WTC11 (cell line): ENCODE results near the gene C1QTNF4. TPM values are rescaled to one million over a fixed set of nuclear protein-coding genes. Genes with fewer than 3 reads are reported as not detected.
A peak's percentile ranks its signal among the peaks of the same experiment; 100 is the strongest.

Experiments used
- ATAC-seq: fragments of 200-7000 bp; cut with Tn5 transposase; 2 replicates; pipeline ENCODE4 v1.10.0; 2021; ENCODE audit warnings: mild to moderate bottlenecking, moderate library complexity
- CTCF ChIA-PET: fragments of 300-600 bp; sonication (Branson Sonifier 250); formaldehyde crosslinking; loops from one replicate; lab custom pipeline; 2021; ENCODE audit warnings: antibody characterized with exemption; lab: Charles Lee
- POLR2A ChIA-PET: fragments of 350-600 bp; sonication (Branson Sonifier 250); formaldehyde crosslinking; loops from one replicate; lab custom pipeline; 2021; ENCODE audit warnings: antibody characterized with exemption; lab: Charles Lee
- DNase-seq: peaks from one replicate; pipeline ENCODE4 v3.0.0; 2021; ENCODE audit warnings: low spot score
- H3K27ac Mint-ChIP-seq: 2 replicates; pipeline ENCODE4 v1.8.0; 2021; ENCODE audit warnings: mixed read lengths
- H3K27me3 Mint-ChIP-seq: 2 replicates; pipeline ENCODE4 v1.8.0; 2021; ENCODE audit warnings: low read depth, mild to moderate bottlenecking, moderate library complexity, mixed read lengths
- H3K36me3 Mint-ChIP-seq: 2 replicates; pipeline ENCODE4 v1.8.0; 2021; ENCODE audit warnings: mixed read lengths
- H3K4me1 Mint-ChIP-seq: 2 replicates; pipeline ENCODE4 v1.8.0; 2022; ENCODE audit warnings: mixed read lengths
- H3K4me3 Mint-ChIP-seq: 2 replicates; pipeline ENCODE4 v1.8.0; 2021; ENCODE audit warnings: mild to moderate bottlenecking, moderate library complexity, mixed read lengths
- H3K9me3 Mint-ChIP-seq: 2 replicates; pipeline ENCODE4 v1.8.0; 2021; ENCODE audit warnings: mixed read lengths
- AR ChIP-seq: fragments of 250-450 bp; sonication (Bioruptor Pico); IDR thresholded peaks from 2 replicates; pipeline ENCODE4 v1.9.0; 2021; ENCODE audit warnings: mild to moderate bottlenecking
- CBFB ChIP-seq: sonication (generic); formaldehyde crosslinking; IDR thresholded peaks from 2 replicates; pipeline ENCODE4 v1.8.1; 2022; ENCODE audit warnings: mild to moderate bottlenecking, low read depth, missing genetic modification reagents
- CREM ChIP-seq: sonication (generic); formaldehyde crosslinking; IDR thresholded peaks from 2 replicates; pipeline ENCODE4 v1.8.1; 2022; ENCODE audit warnings: mild to moderate bottlenecking, missing genetic modification reagents, moderate library complexity
- CTCF ChIP-seq: fragments of 200-600 bp; IDR thresholded peaks from 2 replicates; pipeline ENCODE4 v1.8.0; 2022; ENCODE audit warnings: antibody characterized with exemption
- E2F4 ChIP-seq: sonication (generic); formaldehyde crosslinking; IDR thresholded peaks from 2 replicates; pipeline ENCODE4 v1.8.1; 2022; ENCODE audit warnings: low read depth, mild to moderate bottlenecking, moderate library complexity, missing genetic modification reagents, borderline replicate concordance
- ETV6 ChIP-seq: sonication (generic); formaldehyde crosslinking; IDR thresholded peaks from 2 replicates; pipeline ENCODE4 v1.8.1; 2022; ENCODE audit warnings: mild to moderate bottlenecking, missing genetic modification reagents
- HMGXB4 ChIP-seq: sonication (generic); formaldehyde crosslinking; IDR thresholded peaks from 2 replicates; pipeline ENCODE4 v1.8.1; 2023; ENCODE audit warnings: mild to moderate bottlenecking, moderate library complexity, missing genetic modification reagents
- IRF2 ChIP-seq: sonication (generic); formaldehyde crosslinking; IDR thresholded peaks from 2 replicates; pipeline ENCODE4 v1.8.0; 2022; ENCODE audit warnings: low read depth, missing genetic modification reagents, borderline replicate concordance
- JAZF1 ChIP-seq: fragments of 250-450 bp; sonication (Bioruptor Pico); IDR thresholded peaks from 2 replicates; pipeline ENCODE4 v1.9.0; 2021; ENCODE audit warnings: moderate library complexity, mild to moderate bottlenecking, inconsistent platforms
- MAX ChIP-seq: sonication (generic); formaldehyde crosslinking; IDR thresholded peaks from 2 replicates; pipeline ENCODE4 v1.8.0; 2022; ENCODE audit warnings: mild to moderate bottlenecking, missing genetic modification reagents
- MXD4 ChIP-seq: fragments of 250-450 bp; sonication (Bioruptor Pico); IDR thresholded peaks from 2 replicates; pipeline ENCODE4 v1.8.0; 2021; ENCODE audit warnings: mild to moderate bottlenecking, moderate library complexity, borderline replicate concordance
- NR2C2 ChIP-seq: sonication (generic); formaldehyde crosslinking; IDR thresholded peaks from 2 replicates; pipeline ENCODE4 v1.8.0; 2022; ENCODE audit warnings: mild to moderate bottlenecking, missing genetic modification reagents
- NR3C1 ChIP-seq: sonication (generic); formaldehyde crosslinking; conservative IDR thresholded peaks from 2 replicates; pipeline ENCODE4 v1.8.1; 2023; ENCODE audit warnings: low read depth, mild to moderate bottlenecking, missing genetic modification reagents
- PREB ChIP-seq: sonication (generic); formaldehyde crosslinking; IDR thresholded peaks from 2 replicates; pipeline ENCODE4 v1.8.1; 2022; ENCODE audit warnings: mild to moderate bottlenecking, missing genetic modification reagents, moderate library complexity, borderline replicate concordance
- PRRX2 ChIP-seq: fragments of 250-450 bp; sonication (Bioruptor Pico); IDR thresholded peaks from 2 replicates; pipeline ENCODE4 v1.8.0; 2021; ENCODE audit warnings: mild to moderate bottlenecking
- TEAD4 ChIP-seq: sonication (generic); formaldehyde crosslinking; IDR thresholded peaks from 2 replicates; pipeline ENCODE4 v1.8.0; 2022; ENCODE audit warnings: mild to moderate bottlenecking, missing genetic modification reagents
- USF2 ChIP-seq: sonication (generic); formaldehyde crosslinking; IDR thresholded peaks from 2 replicates; pipeline ENCODE4 v1.8.1; 2023; ENCODE audit warnings: mild to moderate bottlenecking, missing genetic modification reagents, moderate library complexity
- ZBTB43 ChIP-seq: sonication (generic); formaldehyde crosslinking; IDR thresholded peaks from 2 replicates; pipeline ENCODE4 v1.8.1; 2023; ENCODE audit warnings: mild to moderate bottlenecking, missing genetic modification reagents
- ZNF121 ChIP-seq: sonication (generic); formaldehyde crosslinking; IDR thresholded peaks from 2 replicates; pipeline ENCODE4 v1.8.0; 2023; ENCODE audit warnings: missing genetic modification reagents
- ZNF138 ChIP-seq: sonication (generic); formaldehyde crosslinking; conservative IDR thresholded peaks from 2 replicates; pipeline ENCODE4 v1.8.1; 2022; ENCODE audit warnings: mild to moderate bottlenecking, moderate library complexity, missing genetic modification reagents
- ZNF219 ChIP-seq: sonication (generic); formaldehyde crosslinking; IDR thresholded peaks from 2 replicates; pipeline ENCODE4 v1.8.0; 2023; ENCODE audit warnings: missing genetic modification reagents, mild to moderate bottlenecking, borderline replicate concordance
- ZNF263 ChIP-seq: sonication (generic); formaldehyde crosslinking; IDR thresholded peaks from 2 replicates; pipeline ENCODE4 v1.8.1; 2022; ENCODE audit warnings: low read depth, mild to moderate bottlenecking, moderate library complexity, missing genetic modification reagents
- ZNF416 ChIP-seq: fragments of 250-450 bp; sonication (Bioruptor Pico); IDR thresholded peaks from 2 replicates; pipeline ENCODE4 v1.9.0; 2021; ENCODE audit warnings: mild to moderate bottlenecking, inconsistent platforms
- total RNA-seq: library from RNA; stranded (reverse); gene quantifications from 3 replicates; pipeline ENCODE4 v1.2.3, GENCODE V29; 2021

Gene C1QTNF4
- total RNA-seq, 1 experiment from 2014 or later, result 9.5 TPM

- no peak for TF ChIP-seq CTCF
- no peak for TF ChIP-seq NR3C1
- no peak for TF ChIP-seq PREB (CRISPR knock-in tag)
Measured at GRCh38 chr11:47541070-47541469, 53.1 kb downstream of the C1QTNF4 start (continued).

GRCh38 chr11:47539681-47540039 lies 54.6 kb downstream of the C1QTNF4 start:
- ChIA-PET POLR2A (interaction anchor here (1.4 kb wide), 1 partner anchor 14 kb away, joined by 5 read pairs; the partner anchor contains the start of gene CELF1), CTCF (no interaction called here)
- Mint-ChIP-seq H3K27me3 (no peaks in the 10 kb centered on the region), H3K4me3 (peak overlapping the region; percentile 2; the same call in 1 of the 2 replicates), H3K27ac (peak overlapping the region; percentile 94), H3K36me3 (peaks cover 3% of the 10 kb centered on the region; the same call in 1 of the 2 replicates), H3K9me3 (no peaks in the 10 kb centered on the region), H3K4me1 (peaks cover 39% of the 10 kb centered on the region)
- TF ChIP-seq JAZF1 (CRISPR knock-in tag), result no peak
- TF ChIP-seq IRF2, result no peak
- TF ChIP-seq TEAD4, result no peak
- no peak for TF ChIP-seq E2F4 (CRISPR knock-in tag)
- no peak for TF ChIP-seq ZBTB43 (CRISPR knock-in tag)
- TF ChIP-seq ZNF263 (CRISPR knock-in tag), result no peak
- no peak for TF ChIP-seq CBFB (CRISPR knock-in tag)
- TF ChIP-seq MAX (CRISPR knock-in tag), result no peak
- no peak for TF ChIP-seq CREM
- TF ChIP-seq AR (CRISPR knock-in tag), result no peak
- TF ChIP-seq ZNF416 (CRISPR knock-in tag), result no peak
- TF ChIP-seq USF2 (CRISPR knock-in tag), result no peak
- no peak for TF ChIP-seq NR2C2 (CRISPR knock-in tag)
- no peak for TF ChIP-seq ETV6 (CRISPR knock-in tag)
- no peak for TF ChIP-seq ZNF138
- no peak for TF ChIP-seq ZNF121 (CRISPR knock-in tag)
- no peak for TF ChIP-seq MXD4 (CRISPR knock-in tag)
- no peak for TF ChIP-seq HMGXB4 (CRISPR knock-in tag)
- no peak for TF ChIP-seq PRRX2 (CRISPR knock-in tag)
- TF ChIP-seq ZNF219 (CRISPR knock-in tag), result no peak
- DNase-seq (no peak), ATAC-seq (no peak)
